ENCODE data around the gene HDAC10. TPM values are rescaled to one million over a fixed set of nuclear protein-coding genes. Genes with fewer than 3 reads are reported as not detected.

The HDAC10 gene
- total RNA-seq, 1 donor from 2014 or later = 35.2 TPM

DNA sequence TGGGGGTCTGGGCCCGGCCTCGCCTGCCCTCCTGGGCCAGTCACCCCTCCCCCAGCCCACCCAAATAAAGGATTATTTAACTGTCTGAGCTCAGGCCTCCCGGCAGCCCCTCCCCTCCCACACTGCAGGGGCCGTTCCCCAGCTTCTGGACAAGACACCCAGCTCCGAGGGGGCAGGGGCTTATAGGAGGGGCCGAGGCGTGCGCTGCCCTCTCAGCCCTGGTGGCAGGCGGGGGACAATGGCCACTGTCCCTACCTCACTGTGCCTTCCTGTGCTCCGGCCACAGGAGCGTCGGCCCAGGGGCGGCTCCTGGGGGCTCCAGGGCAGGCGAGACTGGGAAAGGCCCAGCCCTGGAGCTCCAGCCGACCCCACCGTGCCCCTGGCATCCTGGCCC lies 52.4 kb downstream of the HDAC10 start:
- DNase-seq = no peak

DNA sequence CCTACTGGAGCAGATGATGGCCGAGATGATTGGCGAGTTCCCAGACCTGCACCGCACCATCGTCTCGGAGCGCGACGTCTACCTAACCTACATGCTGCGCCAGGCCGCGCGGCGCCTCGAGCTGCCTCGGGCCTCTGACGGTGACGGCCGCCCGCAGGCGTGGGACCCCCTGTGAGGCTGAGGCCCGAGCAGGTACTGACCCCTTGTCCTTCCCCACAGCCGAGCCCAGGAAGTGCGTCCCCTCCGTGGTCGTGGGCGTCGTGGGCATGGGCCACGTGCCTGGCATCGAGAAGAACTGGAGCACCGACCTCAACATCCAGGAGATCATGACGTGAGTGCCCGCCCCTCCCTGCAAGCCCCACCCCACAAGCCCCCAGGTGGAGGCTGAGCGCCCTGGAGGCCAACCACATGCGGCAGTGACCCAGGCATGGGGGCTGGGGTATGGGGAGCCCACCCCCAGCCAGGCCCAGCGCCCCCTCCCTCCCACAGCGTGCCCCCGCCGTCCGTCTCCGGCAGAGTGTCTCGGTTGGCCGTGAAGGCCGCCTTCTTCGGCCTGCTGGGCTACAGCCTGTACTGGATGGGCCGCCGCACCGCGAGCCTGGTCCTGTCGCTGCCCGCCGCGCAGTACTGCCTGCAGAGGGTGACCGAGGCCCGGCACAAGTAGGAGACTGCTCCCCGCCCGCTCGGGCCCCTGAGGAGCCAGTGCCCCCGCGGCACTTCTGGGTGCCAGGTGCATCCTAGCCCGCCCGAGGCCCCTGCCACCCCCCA lies 53.0 kb downstream of the HDAC10 start:
- no peak for DNase-seq

GRCh38 chr22:50197000-50197800 lies 53.9 kb downstream of the HDAC10 start:
- no peak for DNase-seq

DNA sequence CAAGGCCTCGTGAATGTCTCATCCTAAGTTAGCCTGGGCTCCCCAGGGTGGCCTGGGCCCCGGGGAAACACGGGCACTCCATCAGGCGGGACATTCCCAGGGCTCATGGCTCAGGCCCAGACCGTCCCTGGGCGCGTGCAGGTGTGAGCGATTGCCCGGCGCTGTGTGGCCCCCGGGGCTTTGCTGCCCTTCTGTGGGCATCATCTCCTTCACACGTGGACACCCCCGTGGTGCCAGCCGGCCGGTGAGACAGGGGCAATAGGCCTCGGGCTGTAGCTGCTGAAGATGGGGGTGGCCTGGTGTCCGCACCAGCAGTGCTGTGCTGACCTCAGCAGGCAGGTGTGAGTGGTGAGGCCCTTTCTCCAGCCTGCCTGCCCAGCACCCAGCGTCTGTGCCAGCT lies 54.8 kb downstream of the HDAC10 start:
- DNase-seq = no peak

Other genes starting within 250 kb of the HDAC10 start
- 0.05 and 0.17 TPM in 2 replicates for gene IL17REL, start 238.5 kb downstream of the HDAC10 start, total RNA-seq
- gene TTLL8, start 193.0 kb downstream of the HDAC10 start, total RNA-seq = not detected in 2 replicates
- gene MLC1, start 165.8 kb downstream of the HDAC10 start, total RNA-seq = not detected in 2 replicates
- 19.4 and 35.1 TPM in 2 replicates for gene MOV10L1, start 161.3 kb downstream of the HDAC10 start, total RNA-seq
- gene PANX2, start 80.5 kb downstream of the HDAC10 start, total RNA-seq = 0.34 and 0.60 TPM in 2 replicates
- 25.2 and 39.4 TPM in 2 replicates for gene TRABD, start 65.4 kb downstream of the HDAC10 start, total RNA-seq
- 32.8 and 47.0 TPM in 2 replicates for gene SELENOO, start 50.3 kb downstream of the HDAC10 start, total RNA-seq
- 28.5 and 38.1 TPM in 2 replicates for gene TUBGCP6, start 6.2 kb downstream of the HDAC10 start, total RNA-seq
- gene MAPK12, start 10.4 kb upstream of the HDAC10 start, total RNA-seq = 73.4 and 118 TPM in 2 replicates
- 21.4 and 41.7 TPM in 2 replicates for gene MAPK11, start 19.1 kb upstream of the HDAC10 start, total RNA-seq
- gene PLXNB2, start 56.4 kb upstream of the HDAC10 start, total RNA-seq = 96.1 and 135 TPM in 2 replicates
- gene DENND6B, start 75.7 kb upstream of the HDAC10 start, total RNA-seq = 1.3 and 3.6 TPM in 2 replicates
- gene PPP6R2, start 92.1 kb upstream of the HDAC10 start, total RNA-seq = 67.0 and 82.9 TPM in 2 replicates
- gene SBF1, start 223.8 kb upstream of the HDAC10 start, total RNA-seq = 50.0 and 62.1 TPM in 2 replicates
- gene ADM2, start 230.3 kb upstream of the HDAC10 start, total RNA-seq = 0.34 and 0.60 TPM in 2 replicates
- gene MIOX, start 235.6 kb upstream of the HDAC10 start, total RNA-seq = not detected in 2 replicates

Data from dermis blood vessel endothelial cell (primary cell).